GM10266 (cell line): ENCODE results near the gene PDZD11.
A peak's percentile ranks its signal among the peaks of the same experiment; 100 is the strongest.
"Not testable (repeated sequence)": the region's sequence is repeated elsewhere in the genome, so short reads cannot be mapped to it uniquely, and the experiment has no call there.

ENCODE experiments used
- DNase-seq: peaks from one replicate; pipeline ENCODE4 v3.0.0; 2012; ENCODE audit errors: extremely low spot score
- CTCF ChIP-seq: IDR thresholded peaks from 2 replicates; pipeline ENCODE4 v1.5.1; 2012; ENCODE audit warnings: mild to moderate bottlenecking, low read depth; ENCODE audit not compliant: control insufficient read depth, insufficient read depth; ENCODE audit errors: missing control alignments

The PDZD11 gene

GRCh38 chrX:70289793-70290770, at the start of gene PDZD11, which contains the start of gene KIF4A:
PDZD11 (minus strand) TSS chrX:70289927; CDS start chrX:70289341, 586 bp downstream.
KIF4A (plus strand) TSS chrX:70290104; CDS start chrX:70290459, 355 bp downstream.
- peak; percentile 87 for DNase-seq
- no peak for TF ChIP-seq CTCF

DNA sequence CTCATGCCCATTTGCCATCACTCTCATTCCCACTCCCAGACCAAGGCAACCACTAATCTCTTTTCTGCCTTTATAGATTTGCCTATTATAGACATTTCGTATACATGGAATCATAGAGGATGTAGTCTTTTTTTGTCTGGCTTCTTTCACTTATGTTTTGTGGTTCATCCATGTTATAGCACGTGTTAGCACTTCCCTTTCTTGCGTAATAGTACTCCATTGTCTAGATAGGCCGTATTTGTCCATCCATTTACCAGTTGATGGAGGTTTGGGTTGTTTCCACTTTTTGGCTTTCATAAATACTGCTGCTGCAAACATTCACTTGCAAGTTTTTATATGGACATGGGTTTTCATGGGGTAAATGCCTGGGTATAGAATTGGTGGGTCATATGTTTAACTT, 48.6 kb upstream of the PDZD11 start:
- DNase-seq, result no peak
- TF ChIP-seq CTCF, result no peak

DNA sequence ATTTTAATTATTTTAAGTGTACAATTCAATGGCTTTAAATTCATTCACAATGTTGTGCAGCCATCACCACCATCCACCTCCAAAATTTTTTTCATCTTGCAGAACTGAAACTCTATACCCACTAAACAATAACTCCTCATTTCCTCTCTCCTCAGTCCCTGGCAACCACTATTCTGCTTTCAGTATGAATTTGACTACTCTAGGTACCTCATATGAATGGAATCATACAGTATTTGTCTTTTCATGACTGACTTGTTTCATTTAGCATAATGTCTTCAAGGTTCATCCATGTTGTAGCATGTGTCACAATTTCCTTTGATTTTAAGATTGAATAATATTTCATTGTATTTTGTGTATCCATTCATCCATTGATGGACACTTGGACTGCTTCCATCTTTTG, 47.0 kb upstream of the PDZD11 start:
- TF ChIP-seq CTCF, result no peak
- no peak for DNase-seq

GRCh38 chrX:70332600-70332999, 42.9 kb upstream of the PDZD11 start:
- no peak for TF ChIP-seq CTCF
- DNase-seq, result no peak

DNA sequence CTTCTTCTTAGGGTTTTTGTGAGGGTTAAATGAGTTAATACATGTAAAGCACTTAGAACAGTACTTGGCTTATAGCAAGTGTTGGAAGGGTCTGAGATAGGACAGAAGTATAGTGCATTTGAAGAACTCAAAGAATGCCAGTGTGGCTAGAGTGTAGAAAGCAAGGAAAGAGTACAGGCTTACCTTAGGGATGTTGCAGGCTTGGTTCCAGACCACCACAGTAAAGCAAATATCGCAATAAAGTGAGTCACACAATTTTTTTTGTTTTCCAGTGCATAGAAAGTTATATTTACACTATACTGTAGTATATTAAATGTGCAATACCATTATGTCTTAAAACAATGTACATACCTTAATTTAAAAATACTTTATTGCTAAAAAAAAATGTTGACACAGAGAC, 41.4 kb upstream of the PDZD11 start:
- no peak for TF ChIP-seq CTCF
- no peak for DNase-seq

- DNase-seq, result no peak
- TF ChIP-seq CTCF, result no peak
These were observed 34.6 kb upstream of the PDZD11 start for GRCh38 chrX:70324326-70324725.

DNA sequence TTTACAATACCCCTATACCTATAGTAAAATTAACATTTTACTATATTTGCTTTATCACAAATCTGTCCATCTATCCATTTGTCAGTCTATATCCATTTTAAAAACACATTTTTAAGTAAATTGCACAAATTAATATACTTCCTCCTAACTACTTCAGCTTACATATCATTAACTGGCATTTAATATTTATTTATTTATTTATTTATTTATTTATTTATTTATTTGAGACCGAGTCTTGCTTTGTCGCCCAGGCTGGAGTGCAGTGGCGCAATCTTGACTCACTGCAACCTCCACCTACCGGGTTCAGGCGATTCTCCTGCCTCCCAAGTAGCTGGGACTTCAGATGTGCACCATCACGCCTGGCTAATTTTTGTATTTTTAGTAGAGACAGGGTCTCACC, 33.9 kb upstream of the PDZD11 start:
- not testable (repeated sequence) for DNase-seq
